Measurements from ENCODE around the gene MAFB. TPM values are rescaled to one million over a fixed set of nuclear protein-coding genes. Genes with fewer than 3 reads are reported as not detected.

Gene MAFB
- polyA plus RNA-seq, 1 donor (not counting 4 experiments of a cell fraction or from before 2014, with no cell fraction given), result 1.7 TPM

DNA sequence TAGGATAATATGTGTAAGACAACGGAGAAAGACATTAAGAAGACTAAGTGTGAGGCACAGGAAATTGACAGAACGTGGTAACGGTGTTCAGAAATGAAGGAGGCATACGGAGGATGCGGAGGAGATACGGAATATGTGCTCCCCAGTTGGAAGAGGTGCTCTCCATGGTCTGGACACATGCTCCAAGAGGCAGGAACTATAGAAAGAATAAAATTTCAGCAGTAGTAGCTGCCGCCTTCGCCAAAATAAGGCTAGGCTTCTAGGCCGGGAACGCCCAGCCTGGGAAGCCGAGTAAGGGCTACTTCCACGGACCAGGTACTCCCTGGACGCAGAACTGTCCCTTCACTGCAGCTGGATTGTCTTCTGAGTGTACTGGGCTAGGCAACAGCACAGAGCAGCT, 7.4 kb downstream of the MAFB start:
- no peak overlapping the region for H3K4me2 ChIP-seq (ENCODE audit: control insufficient read depth, extremely low read depth, insufficient read depth, low read depth, low read length)

DNA sequence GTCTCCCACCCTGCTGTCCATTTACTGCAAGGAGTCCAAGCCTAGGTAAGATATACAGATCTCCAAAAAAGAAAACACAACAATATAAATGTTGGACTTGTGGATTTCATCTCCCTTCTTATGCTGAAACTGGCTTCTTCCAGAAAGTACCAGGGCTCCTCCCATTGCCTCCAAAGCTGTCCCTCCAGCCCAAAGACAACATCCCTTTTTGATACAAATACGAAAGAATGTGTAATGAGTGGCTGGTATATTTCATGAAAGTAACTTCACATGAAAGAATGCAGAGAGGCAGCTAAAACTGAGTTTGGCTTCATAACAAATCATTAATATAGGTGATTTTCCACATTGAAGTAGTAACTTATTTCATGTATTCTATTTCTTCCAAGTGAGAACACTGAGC, 7.9 kb downstream of the MAFB start:
- Histone ChIP-seq H3K9me3 (ENCODE audit: control insufficient read depth, low read depth, low read length) (no peaks in the 10 kb centered on the region), H3K27ac (ENCODE audit: control insufficient read depth, insufficient read depth, low read length) (no peak overlapping the region), H3K4me3 (ENCODE audit: control insufficient read depth in 2 of 3, extremely low read depth in 1 of 3, insufficient read depth in 2 of 3, low read depth in 1 of 3, low read length in 3 of 3) (no peak overlapping the region), H3K9me1 (ENCODE audit: control insufficient read depth, extremely low read depth, insufficient read depth, low read length) (peaks cover 2% of the 10 kb centered on the region), H3K9ac (ENCODE audit: control insufficient read depth, extremely low read depth, insufficient read depth, low read length) (no peak overlapping the region), H3K79me2 (ENCODE audit: control insufficient read depth, insufficient read depth, low read length) (no peaks in the 10 kb centered on the region), H3K27me3 (ENCODE audit: control insufficient read depth, extremely low read depth, insufficient read depth, low read length) (no peaks in the 10 kb centered on the region), H3K36me3 (ENCODE audit: control insufficient read depth in 2 of 2, extremely low read depth in 1 of 2, insufficient read depth in 2 of 2, low read length in 2 of 2) (no peaks in the 10 kb centered on the region), H2AFZ (ENCODE audit: control insufficient read depth, low read length) (no peak overlapping the region), H4K20me1 (ENCODE audit: control insufficient read depth, extremely low read depth, insufficient read depth, low read length) (no peaks in the 10 kb centered on the region), H3K4me2 (ENCODE audit: control insufficient read depth, extremely low read depth, insufficient read depth, low read depth, low read length) (no peak overlapping the region), H3K4me1 (ENCODE audit: control insufficient read depth, extremely low read depth, insufficient read depth, low read length) (no peaks in the 10 kb centered on the region)
- dilution Hi-C loops (cut with MboI; ENCODE audit: extremely low pct_ligation_motif_present, low sequenced_read_pairs), result no loop called here
- TF ChIP-seq EZH2 (IDR thresholded peaks at IDR 0.05; ENCODE audit: low read length), result no peak
- TF ChIP-seq, protein P1, sequence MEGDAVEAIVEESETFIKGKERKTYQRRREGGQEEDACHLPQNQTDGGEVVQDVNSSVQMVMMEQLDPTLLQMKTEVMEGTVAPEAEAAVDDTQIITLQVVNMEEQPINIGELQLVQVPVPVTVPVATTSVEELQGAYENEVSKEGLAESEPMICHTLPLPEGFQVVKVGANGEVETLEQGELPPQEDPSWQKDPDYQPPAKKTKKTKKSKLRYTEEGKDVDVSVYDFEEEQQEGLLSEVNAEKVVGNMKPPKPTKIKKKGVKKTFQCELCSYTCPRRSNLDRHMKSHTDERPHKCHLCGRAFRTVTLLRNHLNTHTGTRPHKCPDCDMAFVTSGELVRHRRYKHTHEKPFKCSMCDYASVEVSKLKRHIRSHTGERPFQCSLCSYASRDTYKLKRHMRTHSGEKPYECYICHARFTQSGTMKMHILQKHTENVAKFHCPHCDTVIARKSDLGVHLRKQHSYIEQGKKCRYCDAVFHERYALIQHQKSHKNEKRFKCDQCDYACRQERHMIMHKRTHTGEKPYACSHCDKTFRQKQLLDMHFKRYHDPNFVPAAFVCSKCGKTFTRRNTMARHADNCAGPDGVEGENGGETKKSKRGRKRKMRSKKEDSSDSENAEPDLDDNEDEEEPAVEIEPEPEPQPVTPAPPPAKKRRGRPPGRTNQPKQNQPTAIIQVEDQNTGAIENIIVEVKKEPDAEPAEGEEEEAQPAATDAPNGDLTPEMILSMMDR (optimal IDR thresholded peaks at IDR 0.05 in 1 of 3, IDR thresholded peaks at IDR 0.05 in 1 of 3, conservative IDR thresholded peaks at IDR 0.05 in 1 of 3; ENCODE audit: extremely low read depth in 1 of 3, insufficient read depth in 2 of 3, low read length in 3 of 3), result no peak
- FAIRE-seq (no peak), DNase-seq (ENCODE audit: low read depth, low spot score) (no peak)

More for the DNA sequence above, 7.4 kb downstream of the MAFB start:
- H3K9me1 ChIP-seq (ENCODE audit: control insufficient read depth, extremely low read depth, insufficient read depth, low read length), result peaks cover 2% of the 10 kb centered on the region
- no peaks in the 10 kb centered on the region for H3K9me3 ChIP-seq (ENCODE audit: control insufficient read depth, low read depth, low read length)
- H3K4me3 ChIP-seq (ENCODE audit: control insufficient read depth in 2 of 3, extremely low read depth in 1 of 3, insufficient read depth in 2 of 3, low read depth in 1 of 3, low read length in 3 of 3), result no peak overlapping the region
- no peak overlapping the region for H2AFZ ChIP-seq (ENCODE audit: control insufficient read depth, low read length)
- DNase-seq (ENCODE audit: low read depth, low spot score), result no peak
- TF ChIP-seq, protein P1 (optimal IDR thresholded peaks at IDR 0.05 in 1 of 3, IDR thresholded peaks at IDR 0.05 in 1 of 3, conservative IDR thresholded peaks at IDR 0.05 in 1 of 3; ENCODE audit: extremely low read depth in 1 of 3, insufficient read depth in 2 of 3, low read length in 3 of 3), result no peak
- TF ChIP-seq EZH2 (IDR thresholded peaks at IDR 0.05; ENCODE audit: low read length), result no peak
- no peak overlapping the region for H3K9ac ChIP-seq (ENCODE audit: control insufficient read depth, extremely low read depth, insufficient read depth, low read length)
- H3K27ac ChIP-seq (ENCODE audit: control insufficient read depth, insufficient read depth, low read length), result no peak overlapping the region
- no peaks in the 10 kb centered on the region for H3K27me3 ChIP-seq (ENCODE audit: control insufficient read depth, extremely low read depth, insufficient read depth, low read length)
- no peaks in the 10 kb centered on the region for H3K4me1 ChIP-seq (ENCODE audit: control insufficient read depth, extremely low read depth, insufficient read depth, low read length)
- H3K79me2 ChIP-seq (ENCODE audit: control insufficient read depth, insufficient read depth, low read length), result no peaks in the 10 kb centered on the region
- H3K36me3 ChIP-seq (ENCODE audit: control insufficient read depth in 2 of 2, extremely low read depth in 1 of 2, insufficient read depth in 2 of 2, low read length in 2 of 2), result no peaks in the 10 kb centered on the region
- dilution Hi-C loops (cut with MboI; ENCODE audit: extremely low pct_ligation_motif_present, low sequenced_read_pairs), result no loop called here
- H4K20me1 ChIP-seq (ENCODE audit: control insufficient read depth, extremely low read depth, insufficient read depth, low read length), result no peaks in the 10 kb centered on the region
- FAIRE-seq, result no peak
